ENCODE results near the gene RNF26.

DNA sequence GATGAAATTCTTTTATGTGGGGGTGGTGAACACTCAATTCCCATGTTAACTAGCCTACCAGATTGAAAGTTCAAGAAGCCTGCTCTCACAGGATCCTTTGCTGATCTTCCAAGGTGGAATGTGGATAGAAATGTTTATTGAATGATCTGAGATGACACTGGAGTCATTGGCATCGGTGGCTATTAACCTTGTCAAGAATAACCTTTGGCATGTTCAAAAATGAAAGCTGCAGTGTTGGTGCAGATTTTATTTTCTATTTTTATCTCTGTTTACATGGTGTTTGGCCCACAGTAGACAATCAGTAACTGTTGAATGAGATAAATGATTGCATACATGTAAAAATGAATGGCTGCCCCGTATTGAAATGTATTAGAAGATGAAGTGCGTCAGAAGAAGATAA, 36.4 kb upstream of the RNF26 start:
- TF ChIP-seq, protein P1, sequence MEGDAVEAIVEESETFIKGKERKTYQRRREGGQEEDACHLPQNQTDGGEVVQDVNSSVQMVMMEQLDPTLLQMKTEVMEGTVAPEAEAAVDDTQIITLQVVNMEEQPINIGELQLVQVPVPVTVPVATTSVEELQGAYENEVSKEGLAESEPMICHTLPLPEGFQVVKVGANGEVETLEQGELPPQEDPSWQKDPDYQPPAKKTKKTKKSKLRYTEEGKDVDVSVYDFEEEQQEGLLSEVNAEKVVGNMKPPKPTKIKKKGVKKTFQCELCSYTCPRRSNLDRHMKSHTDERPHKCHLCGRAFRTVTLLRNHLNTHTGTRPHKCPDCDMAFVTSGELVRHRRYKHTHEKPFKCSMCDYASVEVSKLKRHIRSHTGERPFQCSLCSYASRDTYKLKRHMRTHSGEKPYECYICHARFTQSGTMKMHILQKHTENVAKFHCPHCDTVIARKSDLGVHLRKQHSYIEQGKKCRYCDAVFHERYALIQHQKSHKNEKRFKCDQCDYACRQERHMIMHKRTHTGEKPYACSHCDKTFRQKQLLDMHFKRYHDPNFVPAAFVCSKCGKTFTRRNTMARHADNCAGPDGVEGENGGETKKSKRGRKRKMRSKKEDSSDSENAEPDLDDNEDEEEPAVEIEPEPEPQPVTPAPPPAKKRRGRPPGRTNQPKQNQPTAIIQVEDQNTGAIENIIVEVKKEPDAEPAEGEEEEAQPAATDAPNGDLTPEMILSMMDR (conservative IDR thresholded peaks at IDR 0.05 in 1 of 2, IDR thresholded peaks at IDR 0.05 in 1 of 2; ENCODE audit: low read depth in 1 of 2, low read length in 2 of 2) = no peak
- no peak for TF ChIP-seq EZH2 (IDR thresholded peaks at IDR 0.05; ENCODE audit: low read length, missing control alignments)

Data from fibroblast of lung (primary cell).